Loucy (cell line): Measurements from ENCODE around the gene CCNJL.

Source experiments
- CTCF ChIP-seq: fragments of 200-600 bp; sonication (generic); conservative IDR thresholded peaks from 2 replicates; pipeline ENCODE4 v1.5.1; 2014; ENCODE audit warnings: mild to moderate bottlenecking, antibody characterized with exemption, low read length
- EZH2phosphoT487 ChIP-seq: fragments of 200-600 bp; IDR thresholded peaks from 2 replicates; pipeline ENCODE4 v1.6.1; 2018; ENCODE audit warnings: antibody characterized with exemption, mild to moderate bottlenecking, moderate library complexity, borderline replicate concordance

GRCh38 chr5:160259341-160259740 lies 53.0 kb downstream of the CCNJL start:
- TF ChIP-seq CTCF (no peak), EZH2phosphoT487 (no peak)
